ENCODE data around the gene TMPRSS6.
A peak's percentile ranks its signal among the peaks of the same experiment; 100 is the strongest.

The TMPRSS6 gene

DNA sequence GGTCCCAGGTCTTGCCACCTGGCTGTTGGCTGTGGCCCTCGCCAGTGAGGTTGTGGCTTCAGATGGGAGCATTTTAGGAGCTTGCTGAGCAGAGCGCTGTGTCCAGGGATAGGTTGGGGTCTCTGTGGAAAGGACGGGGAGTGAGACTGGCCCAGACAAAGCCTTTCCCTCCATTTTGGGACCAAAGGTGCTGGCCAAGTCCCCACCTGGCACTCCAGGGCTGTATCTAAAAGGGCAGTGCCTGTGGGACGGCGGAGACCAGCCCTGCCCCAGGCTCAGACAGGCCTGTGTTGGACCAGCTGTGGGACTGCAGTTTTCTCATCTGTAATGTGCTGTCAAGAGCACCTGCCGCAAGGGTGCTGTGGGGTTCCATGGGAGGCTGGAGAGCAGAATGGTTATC, 62.9 kb downstream of the TMPRSS6 start:
- no peak for DNase-seq

DNA sequence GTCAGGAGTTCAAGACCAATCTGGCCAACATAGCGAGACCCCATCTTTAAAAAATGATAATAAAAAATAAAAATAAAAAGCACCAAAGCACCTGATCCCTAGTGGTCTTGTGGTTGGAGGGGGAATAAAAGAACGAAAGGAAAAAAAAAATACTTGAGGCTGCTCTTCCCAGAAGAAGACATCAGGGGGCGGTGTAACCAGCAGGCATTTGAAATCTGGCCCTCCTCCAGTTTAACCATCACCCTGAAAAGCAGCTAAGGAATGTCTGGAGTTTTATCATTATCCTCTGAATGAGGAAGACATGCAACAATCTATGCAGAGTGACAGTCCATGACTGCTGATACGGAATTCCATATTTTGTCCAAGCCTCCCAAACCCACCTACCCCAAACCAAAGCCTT, 63.6 kb downstream of the TMPRSS6 start:
- DNase-seq, result no peak

DNA sequence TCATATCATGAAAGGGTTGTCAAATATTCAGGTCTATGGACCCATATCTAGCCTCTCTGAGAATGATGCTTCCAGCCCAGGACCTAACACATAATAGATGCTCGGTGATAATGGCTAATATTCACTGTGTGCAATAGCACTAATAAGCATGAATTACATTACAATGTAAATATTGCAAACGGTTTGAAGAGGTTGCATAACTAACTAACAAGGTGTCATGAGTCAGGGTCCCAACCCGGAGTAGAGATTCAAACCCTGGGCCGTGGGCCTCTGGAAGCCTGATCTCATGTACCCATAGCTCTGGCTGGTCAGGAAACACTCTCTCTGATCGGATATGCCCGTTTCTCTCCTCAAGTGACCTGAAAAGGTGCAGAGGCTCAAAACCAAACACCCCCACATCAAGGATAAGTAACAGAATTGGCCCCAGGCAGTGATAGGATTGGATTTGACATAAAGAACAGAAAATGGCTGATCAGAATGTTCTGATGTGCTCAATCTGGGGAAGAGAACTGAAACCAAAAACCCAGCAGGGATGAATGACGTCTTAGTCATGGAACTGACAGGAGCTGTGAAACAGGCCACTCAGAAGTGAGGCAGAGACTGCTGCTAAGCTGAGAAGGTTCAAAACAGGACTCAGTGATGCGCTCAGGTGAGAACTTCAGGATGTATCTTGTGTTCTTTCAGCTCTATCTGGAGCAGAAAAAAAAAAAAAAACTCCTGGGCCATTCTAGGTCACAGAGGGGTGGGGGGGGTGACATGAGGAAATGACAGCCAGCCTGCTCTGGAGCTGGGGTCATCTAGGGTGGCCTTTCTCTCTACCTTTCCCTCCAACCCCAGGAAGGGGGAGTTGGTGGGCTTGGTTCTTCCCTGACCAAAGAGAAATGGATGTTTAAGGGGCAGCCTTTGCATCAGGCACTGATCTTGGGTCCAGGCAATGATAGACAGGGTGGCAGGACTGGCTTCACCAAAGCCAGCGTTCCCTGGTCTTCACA, 64.6 kb downstream of the TMPRSS6 start:
- no peak for DNase-seq

DNA sequence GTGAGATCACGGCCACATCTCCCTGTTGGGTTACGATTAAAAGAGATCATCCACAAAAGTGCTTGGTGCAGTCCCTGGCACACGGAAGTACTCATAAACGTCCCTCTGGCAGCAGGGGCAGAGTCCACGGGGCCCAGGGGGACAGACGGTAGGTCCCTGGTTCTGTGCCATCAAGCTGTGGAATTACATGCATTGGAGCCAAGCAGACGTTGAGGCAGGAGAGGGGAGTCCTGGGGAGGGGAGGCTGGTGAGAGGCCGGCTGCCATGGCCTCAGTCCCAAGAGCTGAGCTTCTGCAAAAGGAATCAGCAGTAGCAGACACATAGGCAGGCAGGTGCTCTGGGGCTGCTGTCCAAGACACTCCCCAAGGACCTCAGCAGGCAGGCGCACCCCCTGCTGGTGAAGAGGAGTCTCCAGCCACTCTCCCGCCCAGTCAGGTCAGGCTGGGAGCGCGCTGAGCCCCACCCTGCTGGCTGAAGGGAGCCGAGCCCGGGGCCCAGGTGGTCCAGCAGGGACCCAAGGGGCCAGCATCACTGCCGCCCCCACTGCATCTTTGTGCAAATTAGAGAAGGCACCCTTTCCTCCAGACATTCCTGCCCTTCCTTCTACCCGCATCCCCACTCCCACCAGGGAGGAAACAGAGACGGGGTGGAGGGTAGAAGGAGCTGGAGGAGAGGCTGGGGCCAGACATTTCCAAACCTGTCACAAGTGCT, 65.5 kb downstream of the TMPRSS6 start:
- peak; percentile 89 for DNase-seq

GRCh38 chr22:37043209-37043827, 66.2 kb downstream of the TMPRSS6 start:
- DNase-seq, result no peak

GRCh38 chr22:37039466-37039865, 70.0 kb downstream of the TMPRSS6 start:
- no peak for DNase-seq

- DNase-seq, result no peak
Observed at GRCh38 chr22:37037669-37038068, 71.8 kb downstream of the TMPRSS6 start.

DNA sequence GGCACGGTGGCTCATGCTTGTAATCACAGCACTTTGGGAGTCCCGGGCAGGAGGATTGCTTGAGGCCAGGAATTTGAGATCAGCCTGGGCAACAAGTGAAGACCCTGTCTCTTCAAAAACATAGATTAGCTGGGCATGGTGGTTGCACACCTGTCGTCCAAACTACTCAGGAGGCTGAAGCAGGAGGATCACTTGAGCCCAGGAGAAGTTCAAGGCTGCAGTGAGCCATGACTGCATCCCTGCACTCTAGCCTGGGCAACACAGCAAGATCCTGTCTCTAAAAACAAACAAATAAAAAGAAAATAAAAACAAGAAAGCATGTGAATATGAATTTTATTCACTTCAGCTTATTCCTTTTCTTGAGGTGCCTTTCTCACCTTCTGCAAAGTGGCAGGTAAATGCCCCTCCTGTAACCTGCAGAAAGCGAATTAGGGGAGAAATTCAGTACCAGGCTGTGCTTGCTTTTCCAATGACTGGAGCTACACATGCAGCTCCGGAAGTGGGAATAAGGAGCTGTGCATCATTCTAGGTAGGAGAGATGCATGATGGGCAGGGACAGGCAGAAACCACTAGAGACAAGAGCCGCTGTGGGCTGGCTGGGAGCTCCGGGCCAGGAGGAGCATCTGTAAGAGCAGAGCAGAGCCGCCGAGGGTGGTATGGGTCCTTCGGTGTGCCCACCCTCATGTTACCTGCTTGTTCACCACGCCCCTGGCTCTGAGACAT, 72.7 kb downstream of the TMPRSS6 start:
- no peak for DNase-seq

DNA sequence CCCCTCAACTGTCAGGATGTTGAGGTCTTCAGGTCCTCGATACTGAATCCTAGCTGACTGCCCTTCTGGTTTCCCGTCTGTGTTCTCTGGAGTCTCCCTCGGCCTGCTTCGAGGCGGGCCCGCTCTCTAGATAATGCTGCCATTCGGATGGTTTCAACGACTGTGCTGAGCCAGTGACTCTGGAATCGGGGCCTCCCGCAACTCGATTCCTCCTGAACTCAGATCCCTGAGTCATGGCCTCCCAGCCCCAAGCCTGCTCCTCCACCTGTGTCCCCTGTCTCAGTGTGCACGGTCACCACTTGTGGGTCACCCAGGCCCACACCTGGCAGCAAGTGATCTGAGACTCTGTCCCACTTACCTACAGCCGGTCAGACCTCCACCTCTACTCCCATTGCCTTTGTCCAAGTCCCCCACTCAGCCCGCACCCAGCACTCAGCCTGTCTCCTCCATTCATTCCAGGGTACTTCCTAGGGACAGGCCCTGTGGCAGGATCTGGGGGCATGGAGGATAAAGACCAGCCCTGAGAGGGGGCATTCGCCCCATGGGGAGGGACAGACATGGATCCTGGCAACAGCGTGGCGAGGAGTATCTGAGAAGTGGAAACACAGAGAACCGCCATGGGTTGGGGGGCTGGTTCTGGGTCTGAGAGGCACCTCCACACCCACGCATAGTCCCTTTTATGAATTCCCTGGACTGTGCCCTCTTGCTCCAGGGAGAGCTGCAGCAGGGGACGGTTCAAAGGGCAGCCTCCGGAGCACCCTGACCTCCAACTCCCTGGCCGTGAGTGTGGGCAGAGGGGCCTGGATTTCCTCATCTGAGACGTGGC, 75.7 kb downstream of the TMPRSS6 start:
- no peak for DNase-seq

DNA sequence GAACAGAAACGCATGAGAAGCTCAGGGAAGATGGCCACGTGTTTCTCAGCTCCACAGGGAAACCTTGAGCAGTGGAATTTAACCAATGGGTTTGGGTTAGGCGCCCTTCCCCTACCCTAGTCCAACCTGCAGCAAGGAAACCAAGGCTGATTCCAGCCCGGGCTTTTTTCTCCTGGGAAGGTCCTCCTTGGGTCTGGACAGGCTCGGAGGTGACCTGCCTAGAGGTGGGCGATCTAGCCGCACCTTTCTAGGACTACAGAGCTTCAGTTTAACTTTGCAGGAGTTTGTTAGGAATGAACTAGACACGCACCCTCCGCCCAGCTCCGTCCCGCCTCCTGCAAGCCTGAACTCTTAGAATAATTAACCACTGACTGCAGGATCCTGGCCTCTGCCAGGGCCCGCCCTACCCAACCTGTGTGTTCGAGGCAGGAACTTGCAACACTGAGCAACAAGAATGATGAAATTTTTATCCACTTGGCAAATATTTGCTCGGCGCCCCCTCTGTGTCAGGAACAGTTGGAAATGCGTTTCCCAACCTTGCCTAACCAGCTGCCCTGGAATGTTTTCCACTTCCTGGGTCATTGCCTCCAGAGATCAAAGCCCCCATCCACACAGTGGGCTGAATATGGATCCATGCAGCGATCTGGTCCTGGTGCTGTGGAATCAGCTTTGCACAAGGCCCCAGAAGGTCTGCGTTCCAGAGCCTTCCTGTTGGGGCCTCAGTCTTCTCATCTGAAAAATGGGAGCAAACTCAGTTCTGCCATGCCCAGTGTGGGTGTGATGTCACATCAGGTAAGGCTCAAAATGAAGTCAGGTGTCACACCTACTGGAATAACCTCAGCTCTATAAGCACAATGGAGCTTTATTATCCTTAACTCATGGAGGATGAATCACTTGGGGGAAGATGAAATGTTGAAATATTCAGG, 76.7 kb downstream of the TMPRSS6 start:
- DNase-seq, result no peak

- DNase-seq, result no peak
Observed at GRCh38 chr22:37032134-37032534, 77.4 kb downstream of the TMPRSS6 start.

- no peak for DNase-seq
Observed at GRCh38 chr22:37030560-37031281, 78.8 kb downstream of the TMPRSS6 start.

- DNase-seq, result no peak
Observed at GRCh38 chr22:37028692-37029674, 80.5 kb downstream of the TMPRSS6 start.

- DNase-seq, result no peak
Observed at GRCh38 chr22:37027556-37027955, 82.0 kb downstream of the TMPRSS6 start.

DNA sequence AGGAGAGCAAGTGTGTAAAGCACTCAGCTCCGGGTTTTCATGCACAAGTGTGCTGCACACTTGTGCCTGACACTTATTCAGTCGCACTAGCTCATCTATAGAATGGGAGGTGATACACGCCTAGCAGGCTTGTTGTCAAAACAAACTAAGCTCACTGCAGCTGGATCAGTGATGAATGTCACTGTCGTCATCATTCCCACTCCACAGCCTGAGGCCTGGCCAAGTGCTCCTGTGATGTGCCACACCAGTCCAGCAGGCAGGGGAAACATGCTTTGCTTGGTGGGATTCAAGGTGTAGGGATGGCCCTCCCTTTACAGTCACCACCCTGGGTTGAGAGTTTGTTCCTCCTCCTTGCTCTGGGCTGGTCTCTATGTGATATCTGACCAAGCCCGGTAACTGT, 83.2 kb downstream of the TMPRSS6 start:
- DNase-seq, result no peak

DNA sequence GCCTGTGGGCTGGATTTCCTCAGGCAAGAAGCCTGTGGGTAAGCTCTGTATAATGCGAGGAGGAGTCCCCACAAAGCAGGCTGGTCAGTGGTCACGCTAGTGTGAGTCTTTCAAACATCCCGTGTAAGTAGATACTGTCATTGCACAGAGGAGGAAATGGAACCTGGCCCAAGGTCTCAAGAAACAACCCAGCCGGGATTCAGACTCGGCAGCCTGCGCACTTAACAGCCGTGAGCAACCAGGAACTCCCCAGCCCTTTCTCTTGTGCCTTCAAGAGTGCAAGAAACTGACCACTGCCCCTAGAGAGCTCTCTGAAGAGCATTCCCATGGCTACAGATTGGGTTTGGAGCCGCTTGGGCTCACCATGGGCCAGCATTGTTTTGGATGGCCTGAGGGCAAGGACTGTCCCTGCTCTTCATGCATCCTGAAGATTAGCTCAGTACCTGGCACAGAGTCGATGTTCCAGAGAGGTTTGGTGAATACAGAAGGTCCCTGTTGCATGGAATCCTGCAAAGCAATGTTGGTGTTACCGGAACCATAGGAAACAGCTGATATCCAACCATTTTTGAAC, 83.9 kb downstream of the TMPRSS6 start:
- DNase-seq, result no peak

GRCh38 chr22:37024339-37025157, 85.0 kb downstream of the TMPRSS6 start:
- no peak for DNase-seq

Data from RPMI8226 (cell line).